Heart left ventricle (tissue), 13 donors: Measurements from ENCODE around the gene TXNDC8.

Source experiments
- POLR2A ChIP-seq, 2 donors: fragments of 450-650 bp; IDR thresholded peaks; one replicate each; pipeline ENCODE4 v1.6.1; 2017; ENCODE audit warnings: antibody characterized with exemption in 2 of 2, mild to moderate bottlenecking in 2 of 2, moderate library complexity in 2 of 2
- TF ChIP-seq, protein P1 (sequence below), 12 donors: fragments of 200-600 bp; sonication (generic) in 4 of 12; IDR thresholded peaks; one replicate each; pipeline versions ENCODE4 v1.5.0 to v1.8.0; 2018 to 2022; ENCODE audit warnings: antibody characterized with exemption in 12 of 12, mild to moderate bottlenecking in 5 of 12
- donor health status: ischemic (EF 13 %, LVEDD 7.1; RV severe dilation, severe dysfunction).
- donor health status: DM: no; HTN: yes; CAD: no.
- donor health status: DM: no; HTN: no; CAD: no.
- donor health status: ischemic (EF 25% LVEDD 6.9; RV normal size, moderate dysfunction).
- donor health status: ischemic (EF 25% LVEDD 5.7; RV mildly dilated, moderate dysfunction).
- donor health status: ischemic (EF 35%, LVEDD 5.7; RV mildly dilated, moderate dysfunction).
- donor health status: nonischemic (EF 11% LVEDD 7.7; RV severe dilation, severe dysfunction).
- donor health status: DM: yes; HTN: yes; CAD: no.
- donor health status: PGD.
- donor health status: ischemic (EF 29% LVEDD 5.4; RV normal size, mild dysfunction).
- donor health status: nonischemic (EF 23%, LVEDD 6.1; RV moderate dilation, normal function).

DNA sequence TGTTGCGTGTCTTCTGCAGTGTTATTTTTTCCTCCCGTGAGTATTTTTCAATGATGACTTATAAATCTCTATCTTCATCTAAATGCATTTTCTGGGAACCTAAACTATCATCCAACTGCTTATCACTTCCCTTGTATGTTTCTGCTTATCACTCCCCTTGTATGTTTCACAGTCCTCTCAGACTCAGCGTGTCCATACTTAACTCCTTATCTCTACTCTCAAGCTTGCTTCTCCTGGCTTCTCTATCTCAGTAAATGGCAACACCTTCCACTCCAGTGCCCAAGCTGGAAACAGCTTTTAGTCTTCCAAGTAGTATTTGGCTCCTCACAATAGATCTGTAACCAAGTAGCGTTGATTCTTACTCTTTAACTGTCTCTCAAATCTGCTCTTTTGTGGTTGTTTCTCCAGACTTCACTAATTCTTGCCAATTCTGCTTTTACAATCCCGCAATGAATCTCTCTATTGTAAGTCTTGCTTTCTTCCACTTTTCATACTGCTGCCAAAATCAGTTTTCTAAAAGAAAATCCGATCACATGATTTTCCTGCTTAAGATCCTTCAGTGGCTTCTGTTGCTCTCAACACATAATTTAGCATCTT is 33.8 kb upstream of the TXNDC8 start:
- no peak for TF ChIP-seq POLR2A (IDR thresholded peaks at IDR 0.05)
- TF ChIP-seq, protein P1, sequence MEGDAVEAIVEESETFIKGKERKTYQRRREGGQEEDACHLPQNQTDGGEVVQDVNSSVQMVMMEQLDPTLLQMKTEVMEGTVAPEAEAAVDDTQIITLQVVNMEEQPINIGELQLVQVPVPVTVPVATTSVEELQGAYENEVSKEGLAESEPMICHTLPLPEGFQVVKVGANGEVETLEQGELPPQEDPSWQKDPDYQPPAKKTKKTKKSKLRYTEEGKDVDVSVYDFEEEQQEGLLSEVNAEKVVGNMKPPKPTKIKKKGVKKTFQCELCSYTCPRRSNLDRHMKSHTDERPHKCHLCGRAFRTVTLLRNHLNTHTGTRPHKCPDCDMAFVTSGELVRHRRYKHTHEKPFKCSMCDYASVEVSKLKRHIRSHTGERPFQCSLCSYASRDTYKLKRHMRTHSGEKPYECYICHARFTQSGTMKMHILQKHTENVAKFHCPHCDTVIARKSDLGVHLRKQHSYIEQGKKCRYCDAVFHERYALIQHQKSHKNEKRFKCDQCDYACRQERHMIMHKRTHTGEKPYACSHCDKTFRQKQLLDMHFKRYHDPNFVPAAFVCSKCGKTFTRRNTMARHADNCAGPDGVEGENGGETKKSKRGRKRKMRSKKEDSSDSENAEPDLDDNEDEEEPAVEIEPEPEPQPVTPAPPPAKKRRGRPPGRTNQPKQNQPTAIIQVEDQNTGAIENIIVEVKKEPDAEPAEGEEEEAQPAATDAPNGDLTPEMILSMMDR (IDR thresholded peaks at IDR 0.05) = no peak
